ENCODE measurements around the gene SLC9C1.

The SLC9C1 gene

GRCh38 chr3:112104774-112105173, 189.2 kb downstream of the SLC9C1 start:
- DNase-seq = no peak

GRCh38 chr3:112101916-112102315, 192.1 kb downstream of the SLC9C1 start:
- DNase-seq = no peak

- DNase-seq = no peak
These were observed 196.6 kb downstream of the SLC9C1 start for GRCh38 chr3:112097378-112097777.

- DNase-seq = no peak
These were observed 197.8 kb downstream of the SLC9C1 start for GRCh38 chr3:112096176-112096575.

GRCh38 chr3:112095731-112096130, 198.3 kb downstream of the SLC9C1 start:
- no peak for DNase-seq

- no peak for DNase-seq
These were observed 200.9 kb downstream of the SLC9C1 start for GRCh38 chr3:112093180-112093522.

- DNase-seq = no peak
These were observed 201.4 kb downstream of the SLC9C1 start for GRCh38 chr3:112092496-112093179.

- DNase-seq = no peak
These were observed 203.0 kb downstream of the SLC9C1 start for GRCh38 chr3:112090887-112091586.
